ELR (cell line): ENCODE measurements around the gene DBET.
"Not testable (repeated sequence)": the region's sequence is repeated elsewhere in the genome, so short reads cannot be mapped to it uniquely, and the experiment has no call there.

Experiments
- DNase-seq: peaks from one replicate; pipeline ENCODE4 v3.0.0-alpha.2; 2015; ENCODE audit warnings: low read depth

Gene DBET

DNA sequence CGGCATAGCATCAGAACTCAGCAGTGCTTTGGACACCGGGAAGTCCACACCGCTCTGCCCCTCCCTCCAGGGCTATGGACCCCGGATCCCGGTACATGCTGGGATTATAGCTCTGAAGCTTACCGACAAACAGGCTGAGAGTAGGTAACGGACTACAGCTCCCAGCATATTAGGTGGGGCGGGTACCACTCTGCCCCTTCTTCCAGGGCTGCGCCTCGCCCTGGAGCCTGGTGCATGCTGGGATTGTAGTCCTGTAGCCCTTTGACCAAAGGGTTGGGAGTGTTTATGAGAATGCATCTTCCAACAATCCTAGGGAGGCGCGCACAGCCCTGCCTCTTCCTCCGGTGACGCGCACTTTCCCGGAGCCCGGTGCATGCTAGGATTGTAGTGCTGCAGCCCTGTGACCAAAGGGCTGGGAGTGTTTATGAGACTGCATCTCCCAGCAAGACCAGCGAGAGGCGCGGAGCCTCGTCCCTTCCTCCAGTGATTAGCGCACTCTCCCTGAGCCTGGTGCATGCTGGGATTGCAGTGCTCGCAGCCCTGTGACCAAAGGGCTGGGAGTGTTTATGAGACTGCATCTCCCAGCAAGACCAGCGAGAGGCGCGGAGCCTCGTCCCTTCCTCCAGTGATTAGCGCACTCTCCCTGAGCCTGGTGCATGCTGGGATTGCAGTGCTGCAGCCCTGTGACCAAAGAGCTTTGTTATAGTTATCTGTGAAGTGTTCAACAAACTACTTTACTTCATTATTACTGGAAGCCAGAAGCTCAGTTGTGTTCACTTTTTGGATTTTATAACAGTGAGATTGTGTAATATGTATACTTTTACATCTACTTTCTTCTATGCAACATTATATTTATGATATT, 14.7 kb upstream of the DBET start:
- DNase-seq, result not testable (repeated sequence)

DNA sequence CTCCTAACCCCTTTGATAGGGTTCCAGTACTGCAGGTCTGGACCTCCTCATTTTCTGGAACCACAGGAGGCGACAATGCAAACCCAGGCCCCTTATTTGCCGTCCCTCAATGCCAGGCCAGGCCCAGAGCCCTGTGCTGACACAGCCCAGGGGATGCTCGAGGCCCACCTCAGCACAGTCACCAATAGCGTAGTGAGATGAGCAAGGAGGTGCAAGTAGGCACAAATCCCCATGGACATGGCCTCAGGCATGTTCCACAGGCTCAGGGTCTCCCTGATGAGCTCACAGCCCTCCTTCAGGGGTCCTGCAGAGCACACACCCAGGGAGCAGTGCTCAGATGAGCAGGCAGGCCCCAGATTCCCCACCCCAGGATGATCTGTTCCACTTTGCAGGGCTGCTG, 5.3 kb upstream of the DBET start:
- DNase-seq, result not testable (repeated sequence)

DNA sequence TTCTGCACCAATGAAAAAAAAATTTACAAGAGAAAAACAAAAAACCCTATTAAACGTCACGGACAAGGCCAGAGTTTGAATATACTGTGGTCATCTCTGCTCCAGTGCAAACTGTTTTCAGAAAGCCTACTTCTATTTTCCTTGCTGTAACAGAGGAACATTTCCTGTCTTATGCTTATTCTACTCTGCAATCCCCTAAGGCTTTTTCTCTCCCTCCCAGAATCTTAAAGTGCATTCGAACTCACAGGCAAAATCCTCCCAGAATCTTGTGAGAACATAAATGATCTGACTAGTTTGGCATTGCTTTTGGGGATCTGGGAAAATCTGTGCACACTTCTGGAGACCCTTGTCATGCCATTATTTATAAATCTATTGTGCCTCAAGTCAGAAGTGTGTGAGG, 503 bp downstream of the DBET start:
- DNase-seq, result not testable (repeated sequence)

DNA sequence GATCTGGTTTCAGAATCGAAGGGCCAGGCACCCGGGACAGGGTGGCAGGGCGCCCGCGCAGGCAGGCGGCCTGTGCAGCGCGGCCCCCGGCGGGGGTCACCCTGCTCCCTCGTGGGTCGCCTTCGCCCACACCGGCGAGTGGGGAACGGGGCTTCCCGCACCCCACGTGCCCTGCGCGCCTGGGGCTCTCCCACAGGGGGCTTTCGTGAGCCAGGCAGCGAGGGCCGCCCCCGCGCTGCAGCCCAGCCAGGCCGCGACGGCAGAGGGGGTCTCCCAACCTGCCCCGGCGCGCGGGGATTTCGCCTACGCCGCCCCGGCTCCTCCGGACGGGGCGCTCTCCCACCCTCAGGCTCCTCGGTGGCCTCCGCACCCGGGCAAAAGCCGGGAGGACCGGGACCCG, 4.0 kb downstream of the DBET start:
- DNase-seq, result not testable (repeated sequence)

- not testable (repeated sequence) for DNase-seq
Observed at GRCh38 chr4:190093052-190093451, 28.8 kb downstream of the DBET start.

GRCh38 chr4:190094031-190094430, 29.7 kb downstream of the DBET start:
- not testable (repeated sequence) for DNase-seq

DNA sequence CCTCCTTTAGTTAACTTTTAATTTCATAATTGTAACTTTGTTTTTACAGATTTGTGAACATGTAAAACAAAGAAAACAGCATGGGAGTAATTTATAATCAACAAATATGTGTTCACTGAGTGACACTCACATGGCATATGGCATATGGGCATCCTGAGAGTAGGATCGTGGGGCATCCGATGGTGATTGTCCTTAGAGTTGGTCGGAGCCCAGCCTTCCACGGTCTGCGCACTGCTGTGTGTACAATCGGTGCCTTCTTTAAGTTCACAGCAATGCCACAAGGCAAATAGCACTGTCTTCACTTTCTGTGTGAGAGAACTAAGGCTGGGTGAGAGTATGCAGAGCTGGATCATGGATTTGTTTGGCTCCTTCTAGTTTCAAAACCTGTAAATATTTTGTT, 31.0 kb downstream of the DBET start:
- not testable (repeated sequence) for DNase-seq

DNA sequence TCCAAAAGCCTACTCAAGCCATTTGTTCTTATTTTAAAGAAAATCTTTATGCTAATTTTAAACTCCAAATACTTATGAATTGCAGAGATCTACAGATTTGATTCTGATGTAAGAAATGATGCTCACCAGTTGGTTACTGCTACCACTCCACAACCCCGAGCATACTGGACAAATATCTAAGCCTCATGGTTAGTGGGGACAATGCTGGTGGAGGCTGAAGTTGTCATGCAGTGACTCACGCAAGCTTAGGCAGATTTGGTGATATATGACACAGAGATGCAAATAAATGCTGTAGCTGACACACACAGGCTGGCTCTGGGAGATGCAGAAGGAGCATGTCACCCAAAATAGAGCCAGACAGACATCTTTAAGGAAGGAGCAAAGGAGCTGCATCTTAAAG, 35.3 kb downstream of the DBET start:
- DNase-seq, result not testable (repeated sequence)

DNA sequence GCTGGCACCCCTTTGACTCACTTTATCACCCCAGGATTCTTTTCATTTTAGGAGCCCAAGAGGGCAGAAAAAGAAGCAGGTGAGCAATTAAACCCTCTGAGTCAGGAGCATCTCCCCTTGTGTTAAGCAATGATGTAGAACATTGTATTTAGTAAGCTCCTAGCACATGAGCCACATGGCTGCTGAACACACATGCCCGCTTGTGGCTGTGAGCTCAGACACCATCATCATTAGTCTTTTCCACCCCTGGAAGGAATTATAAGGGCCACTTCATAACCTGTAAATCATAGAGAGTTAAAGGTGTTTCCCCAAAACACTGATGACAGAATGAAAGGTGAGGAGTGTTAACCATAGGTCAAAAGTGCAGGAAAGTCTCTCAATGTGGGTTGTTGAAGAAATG, 37.2 kb downstream of the DBET start:
- DNase-seq, result not testable (repeated sequence)

DNA sequence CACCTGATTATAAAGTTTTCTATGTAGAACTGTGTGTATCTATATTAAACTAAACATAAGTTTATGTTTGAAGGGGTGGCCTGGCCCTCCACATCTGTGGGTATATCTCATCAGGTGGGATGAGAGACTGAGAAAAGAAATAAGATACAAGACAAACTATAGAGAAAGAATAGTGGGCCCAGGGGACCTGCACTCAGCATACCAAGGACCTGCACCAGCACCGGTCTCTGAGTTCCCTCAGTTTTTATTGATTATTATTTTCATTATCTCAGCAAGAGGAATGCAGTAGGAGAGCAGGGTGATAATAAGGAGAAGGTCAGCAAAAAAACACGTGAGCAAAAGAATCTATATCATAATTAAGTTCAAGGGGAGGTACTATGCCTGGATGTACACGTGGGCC, 41.9 kb downstream of the DBET start:
- DNase-seq, result not testable (repeated sequence)

GRCh38 chr4:190106611-190107480, 42.5 kb downstream of the DBET start:
- not testable (repeated sequence) for DNase-seq

DNA sequence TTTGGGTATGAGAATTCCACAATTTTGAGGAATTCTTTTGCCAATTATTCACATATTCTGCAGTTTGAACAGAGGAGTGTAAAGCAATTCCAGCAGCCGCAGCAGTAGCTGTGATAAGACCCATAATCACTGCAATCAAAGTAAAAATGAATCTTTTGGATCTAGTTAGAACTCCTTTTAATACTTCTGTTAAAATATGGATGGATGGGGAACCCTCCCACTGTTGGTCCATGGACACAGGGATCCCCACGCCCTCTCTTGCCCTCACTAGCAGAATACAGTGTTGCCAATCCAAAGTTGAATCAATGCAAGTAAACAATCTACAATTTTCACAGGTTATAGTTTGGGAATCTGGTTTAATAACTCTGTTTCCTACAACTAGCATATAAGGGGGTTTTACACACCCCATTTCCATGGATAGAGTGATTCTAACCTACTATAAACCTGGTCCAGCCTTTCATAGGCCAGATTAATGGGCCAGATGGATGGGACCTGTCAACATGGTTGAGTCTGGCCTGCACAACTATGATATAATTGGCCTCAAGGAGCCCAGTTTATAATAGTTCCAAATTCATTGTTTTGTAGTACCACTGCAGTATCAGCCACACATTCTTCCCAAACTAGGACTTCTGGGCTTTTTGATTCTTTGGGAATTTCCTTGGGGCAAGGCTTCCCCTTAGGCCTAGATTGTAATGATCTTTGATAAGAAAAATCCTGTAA, 43.6 kb downstream of the DBET start:
- not testable (repeated sequence) for DNase-seq

DNA sequence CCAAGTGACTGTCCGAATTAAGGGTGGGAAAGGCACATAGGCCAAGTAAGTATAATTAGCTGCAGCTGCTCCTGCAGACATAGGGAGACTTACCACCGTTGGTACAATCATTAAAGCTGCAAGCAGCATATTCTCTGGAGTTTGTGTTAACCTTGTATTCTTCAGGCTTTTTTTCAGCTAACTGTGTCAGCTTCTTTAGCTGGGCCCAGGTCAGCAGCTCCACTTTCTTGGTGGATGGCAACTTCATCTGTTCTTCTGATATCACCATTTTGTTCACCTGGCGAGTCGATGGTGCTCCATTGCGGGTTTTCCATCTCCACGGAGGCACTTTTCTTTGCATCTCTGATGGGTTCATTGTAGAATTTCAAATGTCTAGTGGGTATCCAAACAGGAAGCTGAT, 44.5 kb downstream of the DBET start:
- not testable (repeated sequence) for DNase-seq

DNA sequence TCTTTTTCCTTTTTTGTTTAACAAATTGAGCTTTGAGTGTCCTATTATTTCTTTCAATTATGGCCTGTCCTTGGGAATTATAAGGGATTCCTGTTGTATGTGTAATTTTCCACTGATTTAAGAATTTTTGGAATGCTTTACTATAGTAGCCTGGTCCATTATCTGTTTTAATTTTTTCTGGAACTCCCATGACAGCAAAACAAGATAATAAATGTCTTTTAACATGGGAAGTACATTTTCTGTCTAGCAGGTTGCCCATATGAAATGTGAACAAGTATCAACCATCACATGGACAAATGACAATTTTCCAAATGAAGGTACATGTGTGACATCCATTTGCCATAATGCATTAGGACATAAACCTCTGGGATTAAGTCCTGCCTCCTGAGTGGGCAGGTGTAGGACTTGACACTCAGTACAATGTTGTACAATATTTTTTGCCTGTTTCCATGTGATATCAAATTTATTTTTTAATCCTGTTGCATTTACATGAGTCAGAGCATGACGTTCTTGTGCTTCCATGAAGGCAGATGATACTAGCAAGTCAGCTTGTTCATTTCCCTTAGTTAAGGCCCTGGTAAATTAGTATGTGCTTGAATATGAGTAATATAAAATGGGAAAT, 45.2 kb downstream of the DBET start:
- not testable (repeated sequence) for DNase-seq

DNA sequence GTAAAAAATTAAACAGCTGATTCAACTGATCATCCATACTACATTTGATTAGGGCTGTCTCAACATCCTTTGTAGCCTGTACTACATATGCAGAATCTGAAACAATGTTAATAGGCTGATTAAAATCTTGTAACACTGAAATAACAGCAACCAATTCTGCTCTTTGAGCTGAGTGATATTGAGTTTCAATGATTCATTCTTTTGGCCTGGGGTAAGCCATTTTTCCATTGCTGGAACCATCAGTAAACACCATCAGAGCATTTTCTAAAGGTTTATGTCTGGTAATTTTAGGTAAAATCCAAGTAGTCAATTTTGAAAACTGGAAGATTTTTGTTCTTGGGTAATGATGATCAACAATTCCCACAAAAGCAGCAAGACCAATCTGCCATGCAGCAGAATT, 45.7 kb downstream of the DBET start:
- not testable (repeated sequence) for DNase-seq

DNA sequence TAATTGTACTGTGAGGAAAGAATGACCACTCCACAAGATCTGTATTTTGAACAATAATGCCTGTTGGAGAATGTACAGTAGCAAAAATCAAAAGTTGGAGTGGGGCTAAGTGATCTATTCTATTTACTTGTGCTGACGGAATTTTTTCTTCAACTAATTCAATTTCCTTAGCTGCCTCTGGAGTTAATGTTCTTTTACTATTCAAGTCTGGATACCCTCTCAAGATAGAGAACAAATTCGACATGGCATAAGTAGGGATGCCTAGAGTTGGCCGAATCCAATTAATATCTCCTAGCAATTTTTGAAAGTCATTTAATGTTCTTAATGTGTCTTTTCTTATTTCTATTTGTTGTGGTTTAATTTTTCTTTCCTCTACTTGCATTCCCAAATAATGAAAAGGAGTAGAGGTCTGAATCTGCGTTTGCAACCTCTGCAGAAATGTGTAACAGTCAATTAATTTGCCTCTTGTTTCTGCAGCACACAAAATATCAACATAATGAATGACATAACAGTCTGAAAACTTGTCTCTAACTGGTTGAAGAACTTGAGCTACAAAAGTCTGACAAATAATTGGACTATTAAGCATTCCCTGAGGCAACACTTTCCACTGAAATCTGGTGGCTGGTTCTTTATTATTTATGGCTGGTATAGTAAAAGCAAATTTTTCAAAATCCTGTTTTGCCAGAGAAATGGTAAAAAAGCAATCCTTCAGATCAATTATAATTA, 46.4 kb downstream of the DBET start:
- DNase-seq, result not testable (repeated sequence)

- not testable (repeated sequence) for DNase-seq
Observed at GRCh38 chr4:190112879-190113278, 48.6 kb downstream of the DBET start.

DNA sequence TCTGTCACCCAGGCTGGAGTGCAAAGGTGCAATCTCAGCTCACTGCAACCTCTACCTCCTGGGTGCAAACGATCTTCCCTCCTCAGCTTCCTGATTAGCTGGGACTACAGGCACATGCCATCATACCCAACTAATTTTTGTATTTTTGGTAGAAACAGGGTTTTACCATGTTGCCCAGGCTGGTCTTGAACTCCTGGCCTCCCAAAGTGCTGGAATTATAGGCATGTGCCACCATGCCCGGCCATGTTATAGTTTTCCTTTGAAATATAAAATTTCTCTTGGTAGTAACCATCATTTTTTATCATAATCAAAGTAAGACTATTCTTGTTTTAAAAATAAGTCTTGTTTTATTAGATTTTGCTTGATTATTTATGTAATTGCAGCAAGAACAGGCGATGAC, 50.7 kb downstream of the DBET start:
- DNase-seq, result not testable (repeated sequence)
